MM.1S (cell line): ENCODE measurements around the gene LTO1.

ENCODE experiments used
- CTCF ChIP-seq: fragments of 300-600 bp; sonication (generic); IDR thresholded peaks from 2 replicates; pipeline ENCODE4 v1.5.1; 2016; ENCODE audit warnings: antibody characterized with exemption, low read length, mixed read lengths
- EZH2 ChIP-seq: fragments of 300-600 bp; sonication (generic); optimal IDR thresholded peaks from 2 replicates; pipeline ENCODE3; 2017; ENCODE audit warnings: low read depth, mild to moderate bottlenecking, antibody characterized with exemption, low read length, mixed read lengths
- EZH2phosphoT487 ChIP-seq: fragments of 300-600 bp; sonication (generic); IDR thresholded peaks from 2 replicates; pipeline ENCODE4 v1.6.1; 2018; ENCODE audit warnings: antibody characterized with exemption, low read length

GRCh38 chr11:69682681-69683326 lies 7.7 kb upstream of the LTO1 start:
- TF ChIP-seq CTCF, result no peak
- no peak for TF ChIP-seq EZH2
- no peak for TF ChIP-seq EZH2phosphoT487
